ENCODE results near the gene E2F6.

Gene E2F6, protein sequence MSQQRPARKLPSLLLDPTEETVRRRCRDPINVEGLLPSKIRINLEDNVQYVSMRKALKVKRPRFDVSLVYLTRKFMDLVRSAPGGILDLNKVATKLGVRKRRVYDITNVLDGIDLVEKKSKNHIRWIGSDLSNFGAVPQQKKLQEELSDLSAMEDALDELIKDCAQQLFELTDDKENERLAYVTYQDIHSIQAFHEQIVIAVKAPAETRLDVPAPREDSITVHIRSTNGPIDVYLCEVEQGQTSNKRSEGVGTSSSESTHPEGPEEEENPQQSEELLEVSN

GRCh38 chr2:11465485-11466306 is at the start of gene E2F6:
Gene E2F6 (minus strand): TSS chr2:11466161. CDS start chr2:11465879, 282 bp downstream.
- DNase-seq: peak; percentile 86 to 95

DNA sequence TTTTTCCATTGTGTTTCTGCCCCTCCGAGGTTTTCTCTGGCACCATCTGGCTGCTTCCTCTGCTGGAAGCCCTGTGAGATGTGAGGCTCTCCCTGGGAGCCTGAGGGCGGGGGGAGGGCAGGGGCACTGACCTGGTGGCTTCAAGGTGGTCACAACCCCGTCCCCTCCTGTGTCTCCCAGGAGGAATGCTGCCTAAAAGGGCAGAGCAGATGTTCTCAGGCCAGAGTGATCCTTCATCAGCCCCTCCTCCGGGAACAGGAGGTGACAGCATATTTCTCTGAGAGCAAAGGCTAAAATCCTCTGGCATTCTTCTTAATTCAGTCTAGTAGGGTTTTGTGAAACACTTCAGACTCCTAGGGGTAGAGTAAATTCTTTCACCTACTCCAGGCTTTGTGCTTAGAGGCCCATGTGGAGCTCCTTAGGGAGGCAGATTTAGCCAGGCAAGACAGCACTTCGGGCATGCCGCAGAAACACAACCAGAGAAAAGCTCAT is 49.6 kb upstream of the E2F6 start:
- no peak for DNase-seq

GRCh38 chr2:11514904-11515303 is 48.9 kb upstream of the E2F6 start:
- DNase-seq: no peak

GRCh38 chr2:11514081-11514730 is 48.2 kb upstream of the E2F6 start:
- no peak for DNase-seq

- DNase-seq: no peak
Observed at GRCh38 chr2:11513319-11513718, 47.4 kb upstream of the E2F6 start.

DNA sequence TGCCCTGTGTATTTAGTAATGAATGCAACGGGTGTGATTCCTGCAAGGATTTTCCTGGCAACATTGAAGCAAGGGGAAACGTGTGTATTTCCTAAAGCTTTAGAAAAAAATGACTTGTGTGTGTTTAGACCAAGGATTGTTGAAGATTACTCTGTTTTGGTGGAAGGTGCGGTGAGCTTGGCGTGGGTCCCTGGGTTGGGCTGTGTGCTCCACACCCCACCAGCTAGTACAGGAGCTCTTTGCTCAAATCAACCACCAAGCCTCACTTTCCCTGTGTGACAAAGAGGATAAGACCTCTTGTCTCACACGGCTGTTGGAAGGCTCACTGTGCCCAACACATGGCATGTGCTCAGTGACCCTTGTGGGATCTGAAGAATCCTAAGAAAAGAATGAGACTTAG is 46.5 kb upstream of the E2F6 start:
- no peak for DNase-seq

- DNase-seq: no peak
Observed at GRCh38 chr2:11509657-11510360, 43.8 kb upstream of the E2F6 start.

DNA sequence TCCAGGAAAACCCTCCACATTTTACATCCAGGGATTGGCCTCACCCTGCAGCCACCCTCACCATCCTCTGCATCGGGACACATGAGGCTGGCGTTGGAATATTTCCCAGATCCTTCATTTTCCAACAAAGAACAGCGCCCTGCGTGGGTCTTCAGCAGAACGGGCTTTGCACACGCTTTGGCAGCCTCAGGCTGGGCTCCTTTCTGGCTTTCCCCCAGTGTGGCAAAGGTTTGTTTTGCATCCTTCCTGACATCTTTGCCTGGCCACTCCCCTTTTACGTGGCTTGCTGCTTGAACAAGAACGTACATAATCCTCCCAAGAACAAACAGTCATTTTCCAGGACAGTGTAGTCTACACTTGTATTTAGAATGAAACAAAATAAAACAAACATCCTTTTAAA is 42.3 kb upstream of the E2F6 start:
- DNase-seq: peak; percentile 3 to 37

GRCh38 chr2:11507517-11507916 is 41.6 kb upstream of the E2F6 start:
- no peak for DNase-seq

DNA sequence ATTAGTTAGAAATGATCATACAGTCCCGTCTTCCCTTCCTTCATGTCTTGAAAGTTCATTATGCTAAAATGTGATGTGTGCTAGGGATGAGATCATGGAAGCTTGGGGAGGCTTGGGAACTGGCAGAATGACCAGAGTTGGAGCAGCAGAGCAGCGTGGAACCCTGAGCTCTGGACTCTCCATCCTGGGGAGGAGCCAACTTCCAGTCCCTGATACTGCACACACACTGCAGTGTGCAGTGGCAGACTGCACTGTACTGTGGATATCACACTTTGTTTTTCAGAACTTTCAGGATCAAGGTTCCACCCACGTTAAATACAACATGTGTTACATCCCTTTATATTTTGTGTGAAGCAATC is 40.6 kb upstream of the E2F6 start:
- DNase-seq: no peak

GRCh38 chr2:11505652-11506610 is 40.0 kb upstream of the E2F6 start:
- no peak for DNase-seq

GRCh38 chr2:11503354-11503927 is 37.5 kb upstream of the E2F6 start:
- DNase-seq: no peak

- DNase-seq: no peak
Observed at GRCh38 chr2:11502740-11503292, 36.9 kb upstream of the E2F6 start.

- peak; percentile 75 to 79 for DNase-seq
Observed at GRCh38 chr2:11500702-11501303, 34.8 kb upstream of the E2F6 start.

DNA sequence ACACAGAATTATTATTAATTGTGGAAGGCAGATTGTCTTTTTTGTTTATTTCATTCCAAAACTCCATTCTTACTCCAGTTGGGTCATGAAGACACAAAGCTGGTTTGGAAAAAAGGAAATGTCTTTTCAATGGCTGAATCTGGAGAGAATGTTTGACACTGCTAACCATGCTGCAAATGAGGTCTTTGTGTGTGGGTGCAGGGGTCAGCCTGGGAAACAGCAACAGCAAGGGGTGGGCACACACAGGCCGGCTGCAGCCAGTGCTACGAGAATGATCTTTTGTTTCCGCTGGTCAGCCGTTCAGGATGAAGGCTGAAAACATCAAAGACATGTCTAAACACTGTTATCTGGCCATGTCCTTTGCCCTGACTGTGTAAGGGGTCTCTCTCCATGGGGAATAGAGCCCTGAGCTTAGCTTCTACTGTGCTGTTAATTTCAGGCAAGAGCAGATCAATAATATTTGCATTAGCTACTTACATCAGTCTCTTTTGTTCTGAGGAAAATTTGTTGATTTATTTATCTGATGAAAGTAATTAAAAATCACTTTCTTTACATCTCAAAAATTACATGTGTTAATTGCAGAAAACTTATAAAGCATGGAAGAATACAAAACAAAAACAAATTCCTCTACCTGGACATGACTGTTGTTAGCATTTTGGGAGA is 33.3 kb upstream of the E2F6 start:
- no peak for DNase-seq

GRCh38 chr2:11498543-11499034 is 32.6 kb upstream of the E2F6 start:
- DNase-seq: peak in 1 of 2 experiments; percentile 25

- no peak for DNase-seq
Observed at GRCh38 chr2:11495844-11496681, 30.1 kb upstream of the E2F6 start.

DNA sequence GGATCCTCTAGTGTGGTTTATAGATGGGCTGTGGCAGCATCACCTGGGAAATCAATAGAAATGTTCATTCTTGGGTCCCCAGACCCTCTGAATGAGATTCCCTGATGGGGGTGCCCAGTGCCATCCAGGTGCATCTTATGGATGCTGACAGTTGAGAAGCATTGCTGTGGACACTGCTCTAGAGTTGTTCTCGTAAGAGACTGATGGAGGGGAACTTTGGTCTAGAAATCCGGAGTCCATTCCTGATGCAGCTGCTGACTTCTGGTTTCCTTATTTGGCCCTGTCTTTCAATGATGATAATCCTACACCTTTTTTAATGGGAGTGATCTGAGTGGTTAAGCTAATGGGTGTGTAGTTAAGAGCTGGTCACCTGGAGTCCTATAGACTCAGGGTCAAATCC is 28.3 kb upstream of the E2F6 start:
- no peak for DNase-seq

DNA sequence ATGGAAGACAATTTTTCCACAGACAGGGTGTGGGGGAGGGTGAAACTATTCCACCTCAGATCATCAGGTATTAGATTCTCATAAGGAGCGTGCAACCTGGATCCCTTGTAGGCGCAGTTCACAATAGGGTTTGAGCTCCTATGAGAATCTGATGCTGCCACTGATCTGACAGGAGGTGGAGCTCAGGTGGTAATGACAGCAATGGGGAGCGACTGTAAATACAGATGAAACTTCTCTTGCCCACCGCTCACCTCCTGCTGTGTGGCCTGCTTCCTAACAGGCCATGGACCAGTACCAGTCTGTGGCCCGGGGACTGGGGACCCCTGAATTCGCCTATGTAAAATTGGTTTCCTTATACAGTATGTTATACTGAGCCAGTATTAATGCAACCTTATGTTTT is 27.3 kb upstream of the E2F6 start:
- DNase-seq: no peak
